Subcutaneous abdominal adipose tissue (tissue), 5 donors: ENCODE measurements around the gene LDLRAD1.

Source experiments
- H3K27ac ChIP-seq: one replicate; pipeline ENCODE4 v1.7.0; 2013; ENCODE audit warnings: low read depth, mild to moderate bottlenecking, inconsistent platforms, low read length, moderate library complexity
- H3K27me3 ChIP-seq, 5 donors: one replicate each; pipeline ENCODE4 v1.7.0; 2013; ENCODE audit warnings: low read length in 5 of 5, inconsistent platforms in 1 of 5; ENCODE audit not compliant: control insufficient read depth in 5 of 5, insufficient read depth in 4 of 5
- H3K36me3 ChIP-seq, 5 donors: one replicate each; pipeline ENCODE4 v1.7.0; 2013; ENCODE audit warnings: low read length in 5 of 5; ENCODE audit not compliant: control insufficient read depth in 5 of 5, insufficient read depth in 5 of 5
- H3K4me1 ChIP-seq, 5 donors: one replicate each; pipeline ENCODE4 v1.7.0; 2013; ENCODE audit warnings: low read length in 5 of 5, mild to moderate bottlenecking in 3 of 5, moderate library complexity in 1 of 5; ENCODE audit not compliant: control insufficient read depth in 5 of 5, insufficient read depth in 5 of 5
- H3K4me3 ChIP-seq, 5 donors: one replicate each; pipeline ENCODE4 v1.7.0; 2013; ENCODE audit warnings: low read length in 5 of 5, low read depth in 1 of 5
- H3K9ac ChIP-seq, 5 donors: one replicate each; pipeline ENCODE4 v1.7.0; 2013; ENCODE audit warnings: low read length in 5 of 5, mild to moderate bottlenecking in 4 of 5, moderate library complexity in 3 of 5
- H3K9me3 ChIP-seq, 5 donors: one replicate each; pipeline ENCODE4 v1.7.0; 2013; ENCODE audit warnings: low read length in 5 of 5; ENCODE audit not compliant: control insufficient read depth in 5 of 5
- donor health status: healthy.
- donor health status: healthy.
- donor health status: healthy.
- donor health status: healthy.
- donor health status: healthy.

Gene LDLRAD1

DNA sequence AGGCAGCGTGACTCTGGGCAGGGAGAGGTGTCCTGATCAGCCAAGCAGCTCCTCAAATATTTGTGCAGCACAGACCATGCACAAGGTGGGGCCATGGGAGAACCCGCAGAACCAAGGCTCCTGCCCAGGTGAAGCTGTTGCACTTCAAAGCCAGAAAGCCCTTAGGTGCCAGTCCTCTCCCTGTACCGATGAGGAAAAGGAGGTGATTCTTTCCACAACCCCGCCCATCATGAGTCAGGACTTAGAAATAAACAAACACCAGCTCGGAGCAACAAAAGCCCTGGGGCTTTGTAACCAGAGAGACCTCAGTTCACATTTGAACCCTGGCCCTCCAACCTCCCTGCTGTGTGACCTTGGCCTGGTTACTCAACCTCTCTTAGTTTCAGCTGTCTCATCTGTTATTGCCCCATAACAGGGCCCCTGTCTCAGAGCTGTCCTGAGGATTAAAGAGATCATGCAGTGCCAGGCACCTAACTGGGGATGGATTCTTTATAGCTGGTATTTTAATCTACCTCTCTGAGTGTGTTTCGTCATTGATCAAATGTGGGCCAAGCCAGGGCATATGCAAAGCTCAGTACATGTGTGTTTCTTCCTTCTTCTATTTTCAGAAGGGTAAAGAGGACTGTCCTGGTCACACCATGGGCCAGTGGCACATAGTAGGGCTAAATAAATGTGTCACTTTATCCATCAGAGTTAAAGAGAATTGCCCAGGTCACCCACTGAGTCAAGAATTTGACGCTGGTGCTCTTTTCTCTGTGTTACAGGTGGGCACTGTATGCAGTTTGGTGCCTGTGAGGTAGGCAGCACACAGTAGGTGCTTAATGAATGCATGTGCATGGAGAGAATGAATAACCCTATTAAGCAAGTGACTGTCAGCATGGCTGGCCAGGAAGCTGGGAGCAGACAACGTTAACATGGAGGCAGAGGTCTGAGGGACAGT lies 1.4 kb downstream of the LDLRAD1 start:
- H3K9ac ChIP-seq, result no peak overlapping the region
- H3K4me1 ChIP-seq, result no peaks in the 10 kb centered on the region
- H3K27ac ChIP-seq, result no peak overlapping the region
- peaks cover 4 to 27% (median 23%) of the 10 kb centered on the region in 5 donors for H3K27me3 ChIP-seq
- H3K9me3 ChIP-seq, result no peaks in the 10 kb centered on the region
- H3K36me3 ChIP-seq, result no peaks in the 10 kb centered on the region
- no peak overlapping the region for H3K4me3 ChIP-seq

GRCh38 chr1:54014009-54014629 lies 3.9 kb downstream of the LDLRAD1 start:
- Histone ChIP-seq H3K4me3 (no peak overlapping the region), H3K4me1 (no peaks in the 10 kb centered on the region), H3K9ac (no peak overlapping the region), H3K27ac (no peak overlapping the region), H3K27me3 (peaks cover 4 to 32% (median 23%) of the 10 kb centered on the region in 5 donors), H3K36me3 (no peaks in the 10 kb centered on the region), H3K9me3 (no peaks in the 10 kb centered on the region)

GRCh38 chr1:54013393-54014008 lies 4.5 kb downstream of the LDLRAD1 start:
- Histone ChIP-seq H3K4me1 (no peaks in the 10 kb centered on the region), H3K27me3 (peaks cover 8 to 34% (median 23%) of the 10 kb centered on the region in 5 donors)

GRCh38 chr1:54012863-54013262 lies 5.1 kb downstream of the LDLRAD1 start:
- Histone ChIP-seq H3K27ac (no peak overlapping the region), H3K36me3 (no peaks in the 10 kb centered on the region), H3K9ac (no peak overlapping the region), H3K4me3 (no peak overlapping the region), H3K4me1 (no peaks in the 10 kb centered on the region), H3K9me3 (no peaks in the 10 kb centered on the region), H3K27me3 (peaks cover 8 to 34% (median 23%) of the 10 kb centered on the region in 5 donors)

More at GRCh38 chr1:54013393-54014008, 4.5 kb downstream of the LDLRAD1 start:
- Histone ChIP-seq H3K9me3 (no peaks in the 10 kb centered on the region), H3K4me3 (no peak overlapping the region), H3K27ac (no peak overlapping the region), H3K36me3 (no peaks in the 10 kb centered on the region), H3K9ac (no peak overlapping the region)

- Histone ChIP-seq H3K4me1 (no peaks in the 10 kb centered on the region), H3K4me3 (no peak overlapping the region), H3K9ac (no peak overlapping the region), H3K36me3 (no peaks in the 10 kb centered on the region), H3K27me3 (peaks cover 5 to 31% (median 16%) of the 10 kb centered on the region in 5 donors), H3K27ac (no peak overlapping the region), H3K9me3 (no peaks in the 10 kb centered on the region)
These were observed 6.0 kb downstream of the LDLRAD1 start for GRCh38 chr1:54012008-54012325.

DNA sequence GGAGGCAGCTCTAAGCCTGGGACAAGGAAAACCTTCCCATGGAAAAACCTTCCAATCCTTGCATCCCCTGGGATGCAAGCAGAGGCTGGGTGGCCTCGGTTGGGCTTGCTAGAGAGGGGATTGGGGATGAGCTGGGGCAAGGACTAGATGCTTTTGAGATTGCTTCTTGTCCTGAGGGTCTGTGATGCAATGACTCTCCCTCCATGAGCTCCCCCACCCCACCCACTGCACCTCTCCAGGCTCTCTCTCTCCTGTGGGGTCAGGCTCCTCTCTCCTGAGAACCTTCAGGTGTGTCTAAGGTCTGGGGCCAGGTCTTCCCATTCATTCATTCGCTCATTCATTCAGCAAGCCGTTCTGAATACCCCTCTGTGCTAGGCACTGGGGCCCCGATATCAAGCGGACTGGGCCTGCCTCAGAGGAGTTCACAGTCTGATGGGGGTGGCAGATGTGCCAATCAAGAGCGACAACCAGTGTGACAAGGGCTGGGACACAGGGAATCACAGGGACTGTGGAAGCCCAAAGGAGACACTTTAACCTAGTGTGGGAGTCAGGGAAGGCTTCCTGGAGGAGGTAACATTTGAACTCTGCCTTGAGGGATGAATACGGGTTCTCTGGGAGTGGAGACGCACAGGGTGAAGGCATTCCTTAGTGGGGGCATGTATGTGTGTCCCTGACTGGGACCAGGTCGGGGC lies 6.5 kb downstream of the LDLRAD1 start:
- Histone ChIP-seq H3K9ac (no peak overlapping the region), H3K27ac (no peak overlapping the region), H3K36me3 (no peaks in the 10 kb centered on the region), H3K4me3 (no peak overlapping the region), H3K4me1 (no peaks in the 10 kb centered on the region), H3K27me3 (peaks cover 3 to 30% (median 16%) of the 10 kb centered on the region in 5 donors), H3K9me3 (no peaks in the 10 kb centered on the region)

GRCh38 chr1:54010415-54011117 lies 7.4 kb downstream of the LDLRAD1 start:
- no peak overlapping the region for H3K4me3 ChIP-seq

DNA sequence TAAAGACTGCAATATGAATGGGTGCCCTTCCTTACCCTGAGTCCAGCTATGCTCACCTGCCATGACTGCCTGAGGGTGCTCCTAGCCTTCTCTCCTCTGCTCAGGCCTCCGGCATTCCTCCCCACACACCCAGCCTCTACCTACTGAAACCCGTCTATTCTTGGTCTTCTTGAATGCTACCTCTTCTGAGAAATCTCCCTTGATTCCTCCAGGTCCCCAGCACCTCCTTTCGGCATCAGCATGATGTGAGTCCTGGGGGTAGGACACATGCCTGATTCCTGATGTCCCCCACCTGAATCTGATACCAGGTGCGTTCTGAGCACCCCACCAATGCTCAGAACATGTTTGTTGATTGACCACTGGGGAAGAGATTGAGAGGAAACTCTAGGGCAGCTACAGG lies 8.6 kb downstream of the LDLRAD1 start:
- Histone ChIP-seq H3K4me1 (no peaks in the 10 kb centered on the region), H3K27ac (no peak overlapping the region), H3K9me3 (no peaks in the 10 kb centered on the region), H3K27me3 (peaks cover 3 to 22% (median 14%) of the 10 kb centered on the region in 5 donors), H3K36me3 (no peaks in the 10 kb centered on the region), H3K9ac (no peak overlapping the region), H3K4me3 (no peak overlapping the region)

More at GRCh38 chr1:54010415-54011117, 7.4 kb downstream of the LDLRAD1 start:
- H3K4me1 ChIP-seq, result no peaks in the 10 kb centered on the region
- no peaks in the 10 kb centered on the region for H3K36me3 ChIP-seq
- no peak overlapping the region for H3K27ac ChIP-seq
- H3K9me3 ChIP-seq, result no peaks in the 10 kb centered on the region
- H3K27me3 ChIP-seq, result peaks cover 3 to 24% (median 14%) of the 10 kb centered on the region in 5 donors
- H3K9ac ChIP-seq, result peak overlapping the region in 1 of 5 donors; percentile 28

GRCh38 chr1:54008876-54009275 lies 9.1 kb downstream of the LDLRAD1 start:
- H3K27me3 ChIP-seq, result peaks cover 3 to 17% (median 12%) of the 10 kb centered on the region in 5 donors
- no peaks in the 10 kb centered on the region for H3K9me3 ChIP-seq
- no peak overlapping the region for H3K4me3 ChIP-seq
- H3K36me3 ChIP-seq, result no peaks in the 10 kb centered on the region
- H3K9ac ChIP-seq, result no peak overlapping the region
- no peak overlapping the region for H3K27ac ChIP-seq
- H3K4me1 ChIP-seq, result no peaks in the 10 kb centered on the region
